HG03521 (cell line): ENCODE measurements around the gene CHST1.

ENCODE experiments used
- ATAC-seq: cut with Tn5 transposase; IDR thresholded peaks from one replicate; pipeline ENCODE4 v1.9.1; 2021; ENCODE audit warnings: mild to moderate bottlenecking, moderate library complexity; ENCODE audit not compliant: unreplicated experiment

CHST1 gene

GRCh38 chr11:45607995-45608394, 57.4 kb downstream of the CHST1 start:
- ATAC-seq, result no peak

- no peak for ATAC-seq
Measured at GRCh38 chr11:45606514-45607281, 58.7 kb downstream of the CHST1 start.

- no peak for ATAC-seq
Measured at GRCh38 chr11:45605051-45605450, 60.4 kb downstream of the CHST1 start.

- no peak for ATAC-seq
Measured at GRCh38 chr11:45603946-45604682, 61.3 kb downstream of the CHST1 start.

- no peak for ATAC-seq
Measured at GRCh38 chr11:45599161-45599943, 66.1 kb downstream of the CHST1 start.
